Upper lobe of left lung (tissue), 6 donors: ENCODE results near the gene BRIP1. TPM values are rescaled to one million over a fixed set of nuclear protein-coding genes. Genes with fewer than 3 reads are reported as not detected.

Experiments
- ATAC-seq, 2 donors: fragments of 200-7000 bp; cut with Tn5 transposase; one replicate each; pipeline ENCODE4 v1.9.1; 2022; ENCODE audit warnings: mild to moderate bottlenecking in 2 of 2, moderate library complexity in 2 of 2; ENCODE audit not compliant: low FRiP score in 2 of 2
- DNase-seq, 2 donors: peaks; one replicate each; pipeline ENCODE4 v3.0.0-alpha.2; 2019 to 2020
- H3K27ac ChIP-seq, 4 donors: fragments of 200-600 bp; sonication (generic); one replicate each; pipeline ENCODE4 v1.5.1; 2016 to 2019
- H3K27me3 ChIP-seq, 4 donors: fragments of 200-600 bp; sonication (generic); one replicate each; pipeline ENCODE4 v1.5.1; 2017 to 2019
- H3K36me3 ChIP-seq, 4 donors: fragments of 200-600 bp; sonication (generic); one replicate each; pipeline ENCODE4 v1.5.1; 2016 to 2019
- H3K4me1 ChIP-seq, 4 donors: fragments of 200-600 bp; sonication (generic); one replicate each; pipeline ENCODE4 v1.5.1; 2018 to 2019
- H3K4me3 ChIP-seq, 4 donors: fragments of 200-600 bp; sonication (generic); one replicate each; pipeline ENCODE4 v1.5.1; 2017 to 2019; ENCODE audit warnings: mild to moderate bottlenecking in 2 of 4, moderate library complexity in 1 of 4
- H3K9me3 ChIP-seq, 4 donors: fragments of 200-600 bp; sonication (generic); one replicate each; pipeline ENCODE4 v1.5.1; 2018 to 2019
- EP300 ChIP-seq, 4 donors: sonication (generic); formaldehyde crosslinking; IDR thresholded peaks; one replicate each; pipeline ENCODE4 v1.5.1; 2017; ENCODE audit warnings: antibody characterized with exemption in 4 of 4, control low read depth in 2 of 4
- POLR2A ChIP-seq, 4 donors: fragments of 450-650 bp; IDR thresholded peaks; one replicate each; pipeline ENCODE4 v1.5.1; 2016 to 2017; ENCODE audit warnings: antibody characterized with exemption in 4 of 4, mild to moderate bottlenecking in 2 of 4
- POLR2AphosphoS5 ChIP-seq, 2 donors: sonication (generic); formaldehyde crosslinking; IDR thresholded peaks; one replicate each; pipeline ENCODE4 v1.5.1; 2017; ENCODE audit warnings: antibody characterized with exemption in 2 of 2
- WGBS, 2 donors: methylation state at CpG; one replicate each; pipeline ENCODE4 v1.1.5; 2017 to 2018; 5-methylcytosine and 5-hydroxymethylcytosine counted together
- total RNA-seq, 6 donors: library from RNA; depleted of rRNA in 4 of 6; stranded (reverse); fragments of >200 nt in 4 of 6; gene quantifications; one replicate each; pipeline versions ENCODE4 v1.1.0 to v1.2.1, GENCODE V29; 2016 to 2021
- TF ChIP-seq, protein P1 (sequence below), 6 experiments: fragments of 450-650 bp in 4 of 6; fragments of 200-600 bp in 2 of 6; sonication (generic) in 2 of 6; IDR thresholded peaks; one replicate each; pipeline ENCODE4 v1.5.1; 2016 to 2019; ENCODE audit warnings: antibody characterized with exemption in 6 of 6
- donor health status: DM: no; HTN: no; CAD: no; lungs with moderate emphysema.
- donor health status: DM: no; HTN: yes; CAD: no; lungs with severe emphysema.

BRIP1 gene
- total RNA-seq, 6 donors from 2014 or later: 0.55 to 2.5 (median 0.85) TPM

DNA sequence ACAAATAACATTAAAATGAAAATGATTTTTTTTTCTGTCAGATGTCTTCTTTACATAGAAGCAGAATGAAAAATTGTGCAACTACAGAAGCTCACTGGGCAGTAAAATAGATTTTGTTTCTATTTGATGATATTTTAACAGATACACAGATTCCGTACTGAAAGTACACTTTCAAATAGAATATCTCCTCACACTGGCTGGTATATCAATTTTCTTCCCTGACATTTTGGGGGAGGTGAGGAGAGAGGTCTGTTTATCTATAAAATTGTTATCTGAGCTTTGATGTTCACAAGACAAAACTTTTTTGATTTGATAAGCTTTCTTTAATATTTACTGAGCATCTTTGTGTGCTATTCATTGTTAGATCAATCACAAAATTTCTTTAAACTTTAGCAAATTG lies 148.0 kb downstream of the BRIP1 start:
- 91 to 100% methylated on average over 1 of the region's 1 CpG for WGBS, 2 donors
- no peak overlapping the region for H3K27ac ChIP-seq
- peaks cover 0 to 20% (median 4%) of the 10 kb centered on the region in 4 donors for H3K9me3 ChIP-seq
- TF ChIP-seq POLR2A (IDR thresholded peaks at IDR 0.05) (no peak), EP300 (IDR thresholded peaks at IDR 0.05) (no peak), POLR2AphosphoS5 (IDR thresholded peaks at IDR 0.05) (no peak)
- TF ChIP-seq, protein P1, sequence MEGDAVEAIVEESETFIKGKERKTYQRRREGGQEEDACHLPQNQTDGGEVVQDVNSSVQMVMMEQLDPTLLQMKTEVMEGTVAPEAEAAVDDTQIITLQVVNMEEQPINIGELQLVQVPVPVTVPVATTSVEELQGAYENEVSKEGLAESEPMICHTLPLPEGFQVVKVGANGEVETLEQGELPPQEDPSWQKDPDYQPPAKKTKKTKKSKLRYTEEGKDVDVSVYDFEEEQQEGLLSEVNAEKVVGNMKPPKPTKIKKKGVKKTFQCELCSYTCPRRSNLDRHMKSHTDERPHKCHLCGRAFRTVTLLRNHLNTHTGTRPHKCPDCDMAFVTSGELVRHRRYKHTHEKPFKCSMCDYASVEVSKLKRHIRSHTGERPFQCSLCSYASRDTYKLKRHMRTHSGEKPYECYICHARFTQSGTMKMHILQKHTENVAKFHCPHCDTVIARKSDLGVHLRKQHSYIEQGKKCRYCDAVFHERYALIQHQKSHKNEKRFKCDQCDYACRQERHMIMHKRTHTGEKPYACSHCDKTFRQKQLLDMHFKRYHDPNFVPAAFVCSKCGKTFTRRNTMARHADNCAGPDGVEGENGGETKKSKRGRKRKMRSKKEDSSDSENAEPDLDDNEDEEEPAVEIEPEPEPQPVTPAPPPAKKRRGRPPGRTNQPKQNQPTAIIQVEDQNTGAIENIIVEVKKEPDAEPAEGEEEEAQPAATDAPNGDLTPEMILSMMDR (IDR thresholded peaks at IDR 0.05): no peak
- DNase-seq (no peak), ATAC-seq (no peak)
- H3K27me3 ChIP-seq: no peaks in the 10 kb centered on the region
- H3K4me1 ChIP-seq: no peaks in the 10 kb centered on the region
- H3K4me3 ChIP-seq: no peak overlapping the region
- H3K36me3 ChIP-seq: no peaks in the 10 kb centered on the region

GRCh38 chr17:61714300-61714699 lies 149.0 kb downstream of the BRIP1 start:
- Histone ChIP-seq H3K4me3 (no peak overlapping the region), H3K36me3 (no peaks in the 10 kb centered on the region), H3K9me3 (peaks cover 0 to 20% (median 4%) of the 10 kb centered on the region in 4 donors), H3K27me3 (no peaks in the 10 kb centered on the region), H3K4me1 (no peaks in the 10 kb centered on the region), H3K27ac (no peak overlapping the region)
- ATAC-seq: no peak
- WGBS, 2 donors: 95 to 97% methylated on average over 2 of the region's 2 CpGs
- DNase-seq: no peak
- TF ChIP-seq POLR2A (IDR thresholded peaks at IDR 0.05) (no peak), POLR2AphosphoS5 (IDR thresholded peaks at IDR 0.05) (no peak), EP300 (IDR thresholded peaks at IDR 0.05) (no peak)
- TF ChIP-seq, protein P1 (IDR thresholded peaks at IDR 0.05): no peak

GRCh38 chr17:61713035-61713434 lies 150.3 kb downstream of the BRIP1 start:
- 96 to 100% methylated on average over 1 of the region's 1 CpG for WGBS, 2 donors
- TF ChIP-seq POLR2AphosphoS5 (IDR thresholded peaks at IDR 0.05) (no peak), POLR2A (IDR thresholded peaks at IDR 0.05) (no peak), EP300 (IDR thresholded peaks at IDR 0.05) (no peak)
- TF ChIP-seq, protein P1 (IDR thresholded peaks at IDR 0.05): no peak
- no peaks in the 10 kb centered on the region for H3K4me1 ChIP-seq
- peaks cover 0 to 15% (median 4%) of the 10 kb centered on the region in 4 donors for H3K9me3 ChIP-seq
- no peaks in the 10 kb centered on the region for H3K36me3 ChIP-seq
- no peaks in the 10 kb centered on the region for H3K27me3 ChIP-seq
- no peak overlapping the region for H3K4me3 ChIP-seq
- no peak for ATAC-seq
- no peak for DNase-seq
- H3K27ac ChIP-seq: no peak overlapping the region

- 96 to 99% methylated on average over 4 of the region's 4 CpGs for whole genome bisulfite sequencing, 2 donors
- H3K36me3 ChIP-seq: no peaks in the 10 kb centered on the region
- H3K4me3 ChIP-seq: no peak overlapping the region
- no peak for TF ChIP-seq POLR2A (IDR thresholded peaks at IDR 0.05)
- TF ChIP-seq, protein P1 (IDR thresholded peaks at IDR 0.05): no peak
- TF ChIP-seq EP300 (IDR thresholded peaks at IDR 0.05): no peak
- TF ChIP-seq POLR2AphosphoS5 (IDR thresholded peaks at IDR 0.05): no peak
- ATAC-seq (no peak), DNase-seq (no peak)
- no peaks in the 10 kb centered on the region for H3K9me3 ChIP-seq
- H3K27me3 ChIP-seq: no peaks in the 10 kb centered on the region
- no peak overlapping the region for H3K27ac ChIP-seq
- no peaks in the 10 kb centered on the region for H3K4me1 ChIP-seq
Measured at GRCh38 chr17:61710546-61710945, 152.8 kb downstream of the BRIP1 start.

DNA sequence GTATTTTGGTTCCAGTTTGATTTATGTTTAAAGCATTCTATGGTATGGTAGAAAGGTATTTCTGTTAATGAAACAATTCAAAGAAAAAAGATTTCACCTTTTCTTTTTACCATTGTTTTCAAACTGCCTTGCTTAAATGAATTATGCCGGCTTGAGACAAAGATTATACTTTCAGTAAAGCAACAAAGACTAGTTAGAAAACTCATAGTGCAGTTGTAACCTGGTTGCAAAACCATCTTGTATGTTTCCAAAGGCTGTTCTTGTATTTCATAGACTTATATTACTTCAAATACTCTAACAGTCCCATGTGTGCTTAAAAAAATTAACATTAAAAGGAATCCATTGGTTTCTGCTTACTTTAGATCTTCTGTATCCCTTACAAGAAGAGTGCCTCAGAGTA lies 153.8 kb downstream of the BRIP1 start:
- Histone ChIP-seq H3K4me3 (no peak overlapping the region), H3K36me3 (no peaks in the 10 kb centered on the region), H3K9me3 (no peaks in the 10 kb centered on the region), H3K27me3 (no peaks in the 10 kb centered on the region), H3K4me1 (no peaks in the 10 kb centered on the region), H3K27ac (no peak overlapping the region)
- no peak for TF ChIP-seq POLR2A (IDR thresholded peaks at IDR 0.05)
- no peak for TF ChIP-seq POLR2AphosphoS5 (IDR thresholded peaks at IDR 0.05)
- TF ChIP-seq, protein P1 (IDR thresholded peaks at IDR 0.05): no peak
- TF ChIP-seq EP300 (IDR thresholded peaks at IDR 0.05): no peak
- 95 to 100% methylated on average over 1 of the region's 1 CpG for WGBS, 2 donors
- ATAC-seq (no peak), DNase-seq (no peak)
